Right atrium auricular region (tissue), 2 donors: Measurements from ENCODE around the gene MTA1. TPM values are rescaled to one million over a fixed set of nuclear protein-coding genes. Genes with fewer than 3 reads are reported as not detected.
A peak's percentile ranks its signal among the peaks of the same experiment; 100 is the strongest.

Experiments used
- DNase-seq: peaks from one replicate; pipeline ENCODE4 v3.0.0-alpha.2; 2019; ENCODE audit warnings: low spot score
- H3K27ac ChIP-seq, 2 donors: fragments of 200-600 bp; sonication (generic); 1 replicate in 1 of 2; 2 replicates in 1 of 2; pipeline ENCODE4 v1.5.1; 2016 to 2019
- H3K27me3 ChIP-seq, 2 donors: fragments of 200-600 bp; sonication (generic); one replicate each; pipeline versions ENCODE4 v1.5.1 to v1.6.0; 2017 to 2019
- H3K36me3 ChIP-seq: fragments of 200-600 bp; sonication (generic); one replicate; pipeline ENCODE4 v1.5.1; 2016
- H3K4me1 ChIP-seq, 2 donors: fragments of 200-600 bp; sonication (generic); one replicate each; pipeline versions ENCODE4 v1.5.1 to v1.6.0; 2017 to 2019
- H3K4me3 ChIP-seq, 2 donors: fragments of 200-600 bp; sonication (generic); 1 replicate in 1 of 2; 2 replicates in 1 of 2; pipeline ENCODE4 v1.5.1; 2017 to 2019; ENCODE audit warnings: mild to moderate bottlenecking in 1 of 2, moderate library complexity in 1 of 2
- H3K9me3 ChIP-seq, 2 donors: fragments of 200-600 bp; sonication (generic); one replicate each; pipeline ENCODE4 v1.5.1; 2019
- CTCF ChIP-seq, 2 donors: fragments of 200-600 bp; sonication (generic); IDR thresholded peaks; one replicate each; pipeline ENCODE4 v1.5.1; 2019; ENCODE audit warnings: antibody characterized with exemption in 2 of 2
- total RNA-seq, 2 donors: library from RNA; depleted of rRNA; stranded (reverse); fragments of >200 nt; gene quantifications; one replicate each; pipeline ENCODE4 v1.1.0, GENCODE V29; 2016

Gene MTA1
- total RNA-seq, 2 donors from 2014 or later: 51.9 to 61.7 TPM

GRCh38 chr14:105392131-105393090, 27.2 kb upstream of the MTA1 start:
- H3K4me3 ChIP-seq: no peak overlapping the region
- no peak overlapping the region for H3K27ac ChIP-seq
- H3K36me3 ChIP-seq: no peaks in the 10 kb centered on the region
- no peak for DNase-seq
- peaks cover 0 to 9% of the 10 kb centered on the region in 2 donors for H3K4me1 ChIP-seq
- no peaks in the 10 kb centered on the region for H3K27me3 ChIP-seq
- H3K9me3 ChIP-seq: no peaks in the 10 kb centered on the region
- TF ChIP-seq CTCF (IDR thresholded peaks at IDR 0.05): no peak

DNA sequence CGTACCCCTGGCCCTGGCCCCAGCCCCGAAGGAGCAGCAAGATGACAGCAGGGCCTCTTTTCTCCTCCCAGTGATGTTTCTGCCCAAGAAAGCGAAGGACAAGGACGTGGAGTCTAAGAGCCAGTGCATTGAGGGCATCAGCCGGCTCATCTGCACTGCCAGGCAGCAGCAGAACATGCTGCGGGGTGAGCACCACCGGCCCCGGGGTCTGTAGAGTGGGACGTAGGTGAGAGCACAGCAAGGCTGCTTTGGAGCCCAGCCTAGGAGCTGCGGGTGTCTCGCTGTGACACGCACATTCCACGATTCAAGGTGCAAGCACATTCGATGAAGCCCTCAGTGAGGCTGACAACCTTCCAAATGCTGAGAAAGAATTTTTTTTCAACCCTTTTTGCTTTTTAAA, 26.5 kb upstream of the MTA1 start:
- H3K4me1 ChIP-seq: peaks cover 0 to 15% of the 10 kb centered on the region in 2 donors

GRCh38 chr14:105394714-105395537, 24.7 kb upstream of the MTA1 start:
- TF ChIP-seq CTCF (IDR thresholded peaks at IDR 0.05): no peak
- DNase-seq: no peak
- no peaks in the 10 kb centered on the region for H3K36me3 ChIP-seq
- H3K9me3 ChIP-seq: no peaks in the 10 kb centered on the region
- H3K27me3 ChIP-seq: no peaks in the 10 kb centered on the region
- no peak overlapping the region for H3K4me3 ChIP-seq
- no peak overlapping the region for H3K27ac ChIP-seq
- peaks cover 0 to 21% of the 10 kb centered on the region in 2 donors for H3K4me1 ChIP-seq

More for the DNA sequence above, 26.5 kb upstream of the MTA1 start:
- no peak for DNase-seq
- Histone ChIP-seq H3K27me3 (no peaks in the 10 kb centered on the region), H3K27ac (no peak overlapping the region), H3K9me3 (no peaks in the 10 kb centered on the region), H3K4me3 (no peak overlapping the region), H3K36me3 (no peaks in the 10 kb centered on the region)
- no peak for TF ChIP-seq CTCF (IDR thresholded peaks at IDR 0.05)

GRCh38 chr14:105395538-105395854, 24.1 kb upstream of the MTA1 start:
- no peaks in the 10 kb centered on the region for H3K27me3 ChIP-seq
- TF ChIP-seq CTCF (IDR thresholded peaks at IDR 0.05): no peak
- H3K27ac ChIP-seq: no peak overlapping the region
- H3K9me3 ChIP-seq: no peaks in the 10 kb centered on the region
- H3K36me3 ChIP-seq: no peaks in the 10 kb centered on the region
- no peak for DNase-seq
- H3K4me1 ChIP-seq: peaks cover 0 to 20% of the 10 kb centered on the region in 2 donors
- no peak overlapping the region for H3K4me3 ChIP-seq

GRCh38 chr14:105397350-105397931, 22.2 kb upstream of the MTA1 start:
- no peak for TF ChIP-seq CTCF (IDR thresholded peaks at IDR 0.05)

More at GRCh38 chr14:105397350-105397931, 22.2 kb upstream of the MTA1 start:
- Histone ChIP-seq H3K27ac (peak overlapping the region; percentile 89 to 92), H3K9me3 (no peaks in the 10 kb centered on the region), H3K4me1 (peaks cover 0 to 20% of the 10 kb centered on the region in 2 donors), H3K4me3 (peak overlapping the region; percentile 70 to 94), H3K27me3 (no peaks in the 10 kb centered on the region), H3K36me3 (peaks cover 7% of the 10 kb centered on the region)
- DNase-seq: no peak
